GM23338 (cell line): ENCODE data around the gene PHLDB3. TPM values are rescaled to one million over a fixed set of nuclear protein-coding genes. Genes with fewer than 3 reads are reported as not detected.

Source experiments
- ATAC-seq: fragments of 200-7000 bp; cut with Tn5 transposase; 3 replicates; pipeline ENCODE4 v1.9.1; 2020
- DNase-seq: peaks from one replicate; pipeline ENCODE4 v3.0.0-alpha.2; 2015; ENCODE audit warnings: low spot score
- H2AFZ ChIP-seq: fragments of 200-600 bp; sonication (generic); 2 replicates; pipeline ENCODE4 v1.8.0; 2016; ENCODE audit warnings: antibody characterized with exemption, mild to moderate bottlenecking, moderate library complexity
- H3F3A ChIP-seq: fragments of 200-600 bp; sonication (generic); replicated peaks from 2 replicates; pipeline ENCODE4 v1.8.0; 2017; ENCODE audit warnings: antibody characterized with exemption, mixed run types, low read depth
- H3K27ac ChIP-seq: fragments of 200-600 bp; sonication (generic); 2 replicates; pipeline ENCODE4 v1.6.1; 2016; ENCODE audit warnings: low read depth
- H3K27me3 ChIP-seq: fragments of 200-600 bp; sonication (generic); 2 replicates; pipeline ENCODE4 v1.8.0; 2016; ENCODE audit warnings: mild to moderate bottlenecking, mixed run types, moderate library complexity; ENCODE audit not compliant: insufficient read depth
- H3K36me3 ChIP-seq: fragments of 200-600 bp; sonication (generic); 2 replicates; pipeline ENCODE4 v1.8.0; 2016; ENCODE audit warnings: mild to moderate bottlenecking; ENCODE audit not compliant: insufficient read depth
- H3K4me1 ChIP-seq: fragments of 200-600 bp; sonication (generic); 2 replicates; pipeline ENCODE4 v1.8.0; 2016; ENCODE audit warnings: mild to moderate bottlenecking, moderate library complexity; ENCODE audit not compliant: insufficient read depth
- H3K4me2 ChIP-seq: fragments of 200-600 bp; sonication (generic); 2 replicates; pipeline ENCODE4 v1.7.1; 2017; ENCODE audit warnings: mixed run types
- H3K4me3 ChIP-seq: fragments of 200-600 bp; sonication (generic); 2 replicates; pipeline ENCODE4 v1.6.1; 2016; ENCODE audit warnings: mixed run types
- H3K79me2 ChIP-seq: fragments of 200-600 bp; sonication (generic); replicated peaks from 2 replicates; pipeline ENCODE4 v1.8.0; 2017; ENCODE audit warnings: mild to moderate bottlenecking; ENCODE audit not compliant: insufficient read depth
- H3K9me2 ChIP-seq: fragments of 200-600 bp; sonication (generic); 2 replicates; pipeline ENCODE4 v1.8.0; 2017; ENCODE audit not compliant: insufficient read depth
- H4K20me1 ChIP-seq: fragments of 200-600 bp; sonication (generic); replicated peaks from 2 replicates; pipeline ENCODE4 v1.8.0; 2017; ENCODE audit warnings: mild to moderate bottlenecking; ENCODE audit not compliant: insufficient read depth
- H3K27ac Mint-ChIP-seq: 2 replicates; pipeline ENCODE4 v1.8.0; 2020; ENCODE audit warnings: inconsistent platforms, mild to moderate bottlenecking, moderate library complexity, mixed read lengths
- H3K27me3 Mint-ChIP-seq: 3 replicates; pipeline ENCODE4 v1.8.0; 2022; ENCODE audit warnings: low read depth, mild to moderate bottlenecking, moderate library complexity, mixed read lengths, inconsistent platforms; ENCODE audit not compliant: insufficient read depth, poor library complexity
- H3K36me3 Mint-ChIP-seq: 3 replicates; pipeline ENCODE4 v1.8.0; 2021; ENCODE audit warnings: low read depth, mild to moderate bottlenecking, inconsistent platforms, moderate library complexity, mixed read lengths
- H3K4me1 Mint-ChIP-seq: 3 replicates; pipeline ENCODE4 v1.8.0; 2020; ENCODE audit warnings: mild to moderate bottlenecking, inconsistent platforms, mixed read lengths
- H3K4me3 Mint-ChIP-seq: 3 replicates; pipeline ENCODE4 v1.8.0; 2021; ENCODE audit warnings: moderate library complexity, mild to moderate bottlenecking, inconsistent platforms, mixed read lengths
- H3K9me3 Mint-ChIP-seq: 3 replicates; pipeline ENCODE4 v1.8.0; 2020; ENCODE audit warnings: moderate library complexity, mild to moderate bottlenecking, inconsistent platforms, mixed read lengths
- CREB1 ChIP-seq: fragments of 250-450 bp; sonication (Bioruptor Pico); IDR thresholded peaks from 2 replicates; pipeline ENCODE4 v1.5.0; 2020; ENCODE audit warnings: low read depth, mild to moderate bottlenecking, moderate library complexity
- EZH2 ChIP-seq: fragments of 200-600 bp; sonication (generic); IDR thresholded peaks from one replicate; pipeline ENCODE4 v1.8.0; 2017; ENCODE audit warnings: antibody characterized with exemption, mild to moderate bottlenecking, low read depth; ENCODE audit not compliant: unreplicated experiment
- EZH2phosphoT487 ChIP-seq: fragments of 200-600 bp; sonication (generic); IDR thresholded peaks from one replicate; pipeline ENCODE4 v1.8.1; 2018; ENCODE audit warnings: antibody characterized with exemption; ENCODE audit not compliant: unreplicated experiment
- JUNB ChIP-seq: IDR thresholded peaks from one replicate; pipeline ENCODE4 v1.6.1; 2016; ENCODE audit warnings: antibody characterized with exemption; ENCODE audit not compliant: unreplicated experiment
- NANOG ChIP-seq: IDR thresholded peaks from 2 replicates; pipeline ENCODE4 v1.6.1; 2016; ENCODE audit warnings: antibody characterized with exemption, borderline replicate concordance
- POLR2AphosphoS5 ChIP-seq: IDR thresholded peaks from 2 replicates; pipeline ENCODE4 v1.6.1; 2016; ENCODE audit warnings: antibody characterized with exemption, low read depth
- STAT1 ChIP-seq: IDR thresholded peaks from one replicate; pipeline ENCODE4 v1.6.1; 2016; ENCODE audit warnings: antibody characterized with exemption; ENCODE audit not compliant: unreplicated experiment
- ZNF114 ChIP-seq: fragments of 250-450 bp; sonication (Bioruptor Pico); IDR thresholded peaks from 2 replicates; pipeline ENCODE4 v1.5.0; 2020; ENCODE audit warnings: mild to moderate bottlenecking, moderate library complexity
- ZNF331 ChIP-seq: fragments of 250-450 bp; sonication (Bioruptor Pico); IDR thresholded peaks from 2 replicates; pipeline ENCODE4 v1.5.0; 2020; ENCODE audit warnings: low read depth, mild to moderate bottlenecking, moderate library complexity
- polyA plus RNA-seq: library from polyadenylated mRNA; unstranded; fragments of >200 nt; fragmentation: Nextera tagmentation; extraction: Ambion mirVana; gene quantifications from 2 replicates; pipeline ENCODE4 v1.2.1, GENCODE V29; 2016
- total RNA-seq: library from RNA; depleted of rRNA; stranded (reverse); fragments of >200 nt; shearing (Covaris generic); gene quantifications from 2 replicates; pipeline ENCODE4 v1.2.3, GENCODE V29; 2014
- TF ChIP-seq, protein P1 (sequence below): IDR thresholded peaks from one replicate; pipeline ENCODE4 v1.6.1; 2018; ENCODE audit warnings: antibody characterized with exemption; ENCODE audit not compliant: unreplicated experiment
- TF ChIP-seq, protein P2 (sequence below): fragments of 250-450 bp; sonication (Bioruptor Pico); IDR thresholded peaks from 2 replicates; pipeline ENCODE4 v1.5.0; 2020; ENCODE audit warnings: mild to moderate bottlenecking, moderate library complexity
- TF ChIP-seq, protein P3 (sequence below), 2 experiments: fragments of 200-600 bp in 1 of 2; sonication (generic) in 1 of 2; conservative IDR thresholded peaks; 2 replicates each; pipeline versions ENCODE4 v1.5.1 to v1.6.1; 2016 to 2017; ENCODE audit warnings: antibody characterized with exemption in 2 of 2, low read depth in 2 of 2, mild to moderate bottlenecking in 2 of 2, moderate library complexity in 1 of 2
- TF ChIP-seq, protein P4 (sequence below): IDR thresholded peaks from 2 replicates; pipeline ENCODE4 v1.6.1; 2016; ENCODE audit warnings: antibody characterized with exemption

The PHLDB3 gene
- total and polyA plus RNA-seq, 2 experiments from 2014 or later = 6.3 to 15.4 TPM

DNA sequence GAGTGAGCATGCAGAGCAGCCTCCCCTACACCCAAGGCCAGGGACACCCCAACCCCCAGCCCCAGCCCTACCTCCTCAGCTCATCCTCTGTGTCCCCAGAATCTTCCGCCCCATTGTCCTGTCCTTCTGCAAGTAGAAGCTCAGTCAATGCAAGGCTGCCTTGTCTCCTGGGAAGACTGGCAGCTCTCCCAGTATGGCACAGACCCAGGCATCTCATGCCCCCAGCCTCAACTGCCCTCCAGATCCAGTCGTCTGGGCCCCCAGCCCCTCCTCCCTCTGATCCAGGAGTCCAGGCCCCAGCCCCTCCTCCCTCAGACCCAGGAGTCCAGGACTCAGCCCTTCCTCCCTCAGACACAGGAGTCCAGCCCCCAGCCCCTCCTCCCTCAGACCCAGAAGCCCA, 41.4 kb upstream of the PHLDB3 start:
- Histone ChIP-seq H3K27ac (no peak overlapping the region), H3K9me2 (no peaks in the 10 kb centered on the region), H3K79me2 (no peaks in the 10 kb centered on the region), H3K27me3 (no peaks in the 10 kb centered on the region), H2AFZ (no peak overlapping the region), H3F3A (no peaks in the 10 kb centered on the region), H3K4me1 (no peaks in the 10 kb centered on the region), H3K36me3 (no peaks in the 10 kb centered on the region; the same call in 1 of the 2 replicates), H3K4me2 (no peak overlapping the region), H3K4me3 (no peak overlapping the region), H4K20me1 (no peaks in the 10 kb centered on the region)
- ATAC-seq (no peak), DNase-seq (no peak)
- TF ChIP-seq EZH2phosphoT487 (no peak), CREB1 (CRISPR knock-in tag) (no peak), EZH2 (no peak), ZNF331 (CRISPR knock-in tag) (no peak), ZNF114 (CRISPR knock-in tag) (no peak), JUNB (no peak), POLR2AphosphoS5 (no peak), NANOG (no peak), STAT1 (no peak)
- TF ChIP-seq, protein P1, sequence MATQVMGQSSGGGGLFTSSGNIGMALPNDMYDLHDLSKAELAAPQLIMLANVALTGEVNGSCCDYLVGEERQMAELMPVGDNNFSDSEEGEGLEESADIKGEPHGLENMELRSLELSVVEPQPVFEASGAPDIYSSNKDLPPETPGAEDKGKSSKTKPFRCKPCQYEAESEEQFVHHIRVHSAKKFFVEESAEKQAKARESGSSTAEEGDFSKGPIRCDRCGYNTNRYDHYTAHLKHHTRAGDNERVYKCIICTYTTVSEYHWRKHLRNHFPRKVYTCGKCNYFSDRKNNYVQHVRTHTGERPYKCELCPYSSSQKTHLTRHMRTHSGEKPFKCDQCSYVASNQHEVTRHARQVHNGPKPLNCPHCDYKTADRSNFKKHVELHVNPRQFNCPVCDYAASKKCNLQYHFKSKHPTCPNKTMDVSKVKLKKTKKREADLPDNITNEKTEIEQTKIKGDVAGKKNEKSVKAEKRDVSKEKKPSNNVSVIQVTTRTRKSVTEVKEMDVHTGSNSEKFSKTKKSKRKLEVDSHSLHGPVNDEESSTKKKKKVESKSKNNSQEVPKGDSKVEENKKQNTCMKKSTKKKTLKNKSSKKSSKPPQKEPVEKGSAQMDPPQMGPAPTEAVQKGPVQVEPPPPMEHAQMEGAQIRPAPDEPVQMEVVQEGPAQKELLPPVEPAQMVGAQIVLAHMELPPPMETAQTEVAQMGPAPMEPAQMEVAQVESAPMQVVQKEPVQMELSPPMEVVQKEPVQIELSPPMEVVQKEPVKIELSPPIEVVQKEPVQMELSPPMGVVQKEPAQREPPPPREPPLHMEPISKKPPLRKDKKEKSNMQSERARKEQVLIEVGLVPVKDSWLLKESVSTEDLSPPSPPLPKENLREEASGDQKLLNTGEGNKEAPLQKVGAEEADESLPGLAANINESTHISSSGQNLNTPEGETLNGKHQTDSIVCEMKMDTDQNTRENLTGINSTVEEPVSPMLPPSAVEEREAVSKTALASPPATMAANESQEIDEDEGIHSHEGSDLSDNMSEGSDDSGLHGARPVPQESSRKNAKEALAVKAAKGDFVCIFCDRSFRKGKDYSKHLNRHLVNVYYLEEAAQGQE = no peak
- TF ChIP-seq, protein P2, sequence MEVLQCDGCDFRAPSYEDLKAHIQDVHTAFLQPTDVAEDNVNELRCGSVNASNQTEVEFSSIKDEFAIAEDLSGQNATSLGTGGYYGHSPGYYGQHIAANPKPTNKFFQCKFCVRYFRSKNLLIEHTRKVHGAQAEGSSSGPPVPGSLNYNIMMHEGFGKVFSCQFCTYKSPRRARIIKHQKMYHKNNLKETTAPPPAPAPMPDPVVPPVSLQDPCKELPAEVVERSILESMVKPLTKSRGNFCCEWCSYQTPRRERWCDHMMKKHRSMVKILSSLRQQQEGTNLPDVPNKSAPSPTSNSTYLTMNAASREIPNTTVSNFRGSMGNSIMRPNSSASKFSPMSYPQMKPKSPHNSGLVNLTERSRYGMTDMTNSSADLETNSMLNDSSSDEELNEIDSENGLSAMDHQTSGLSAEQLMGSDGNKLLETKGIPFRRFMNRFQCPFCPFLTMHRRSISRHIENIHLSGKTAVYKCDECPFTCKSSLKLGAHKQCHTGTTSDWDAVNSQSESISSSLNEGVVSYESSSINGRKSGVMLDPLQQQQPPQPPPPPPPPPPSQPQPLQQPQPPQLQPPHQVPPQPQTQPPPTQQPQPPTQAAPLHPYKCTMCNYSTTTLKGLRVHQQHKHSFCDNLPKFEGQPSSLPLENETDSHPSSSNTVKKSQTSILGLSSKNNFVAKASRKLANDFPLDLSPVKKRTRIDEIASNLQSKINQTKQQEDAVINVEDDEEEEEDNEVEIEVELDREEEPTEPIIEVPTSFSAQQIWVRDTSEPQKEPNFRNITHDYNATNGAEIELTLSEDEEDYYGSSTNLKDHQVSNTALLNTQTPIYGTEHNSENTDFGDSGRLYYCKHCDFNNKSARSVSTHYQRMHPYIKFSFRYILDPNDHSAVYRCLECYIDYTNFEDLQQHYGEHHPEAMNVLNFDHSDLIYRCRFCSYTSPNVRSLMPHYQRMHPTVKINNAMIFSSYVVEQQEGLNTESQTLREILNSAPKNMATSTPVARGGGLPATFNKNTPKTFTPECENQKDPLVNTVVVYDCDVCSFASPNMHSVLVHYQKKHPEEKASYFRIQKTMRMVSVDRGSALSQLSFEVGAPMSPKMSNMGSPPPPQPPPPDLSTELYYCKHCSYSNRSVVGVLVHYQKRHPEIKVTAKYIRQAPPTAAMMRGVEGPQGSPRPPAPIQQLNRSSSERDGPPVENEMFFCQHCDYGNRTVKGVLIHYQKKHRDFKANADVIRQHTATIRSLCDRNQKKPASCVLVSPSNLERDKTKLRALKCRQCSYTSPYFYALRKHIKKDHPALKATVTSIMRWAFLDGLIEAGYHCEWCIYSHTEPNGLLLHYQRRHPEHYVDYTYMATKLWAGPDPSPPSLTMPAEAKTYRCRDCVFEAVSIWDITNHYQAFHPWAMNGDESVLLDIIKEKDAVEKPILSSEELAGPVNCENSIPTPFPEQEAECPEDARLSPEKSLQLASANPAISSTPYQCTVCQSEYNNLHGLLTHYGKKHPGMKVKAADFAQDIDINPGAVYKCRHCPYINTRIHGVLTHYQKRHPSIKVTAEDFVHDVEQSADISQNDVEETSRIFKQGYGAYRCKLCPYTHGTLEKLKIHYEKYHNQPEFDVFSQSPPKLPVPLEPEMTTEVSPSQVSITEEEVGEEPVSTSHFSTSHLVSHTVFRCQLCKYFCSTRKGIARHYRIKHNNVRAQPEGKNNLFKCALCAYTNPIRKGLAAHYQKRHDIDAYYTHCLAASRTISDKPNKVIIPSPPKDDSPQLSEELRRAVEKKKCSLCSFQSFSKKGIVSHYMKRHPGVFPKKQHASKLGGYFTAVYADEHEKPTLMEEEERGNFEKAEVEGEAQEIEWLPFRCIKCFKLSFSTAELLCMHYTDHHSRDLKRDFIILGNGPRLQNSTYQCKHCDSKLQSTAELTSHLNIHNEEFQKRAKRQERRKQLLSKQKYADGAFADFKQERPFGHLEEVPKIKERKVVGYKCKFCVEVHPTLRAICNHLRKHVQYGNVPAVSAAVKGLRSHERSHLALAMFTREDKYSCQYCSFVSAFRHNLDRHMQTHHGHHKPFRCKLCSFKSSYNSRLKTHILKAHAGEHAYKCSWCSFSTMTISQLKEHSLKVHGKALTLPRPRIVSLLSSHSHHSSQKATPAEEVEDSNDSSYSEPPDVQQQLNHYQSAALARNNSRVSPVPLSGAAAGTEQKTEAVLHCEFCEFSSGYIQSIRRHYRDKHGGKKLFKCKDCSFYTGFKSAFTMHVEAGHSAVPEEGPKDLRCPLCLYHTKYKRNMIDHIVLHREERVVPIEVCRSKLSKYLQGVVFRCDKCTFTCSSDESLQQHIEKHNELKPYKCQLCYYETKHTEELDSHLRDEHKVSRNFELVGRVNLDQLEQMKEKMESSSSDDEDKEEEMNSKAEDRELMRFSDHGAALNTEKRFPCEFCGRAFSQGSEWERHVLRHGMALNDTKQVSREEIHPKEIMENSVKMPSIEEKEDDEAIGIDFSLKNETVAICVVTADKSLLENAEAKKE = no peak
- TF ChIP-seq, protein P3, sequence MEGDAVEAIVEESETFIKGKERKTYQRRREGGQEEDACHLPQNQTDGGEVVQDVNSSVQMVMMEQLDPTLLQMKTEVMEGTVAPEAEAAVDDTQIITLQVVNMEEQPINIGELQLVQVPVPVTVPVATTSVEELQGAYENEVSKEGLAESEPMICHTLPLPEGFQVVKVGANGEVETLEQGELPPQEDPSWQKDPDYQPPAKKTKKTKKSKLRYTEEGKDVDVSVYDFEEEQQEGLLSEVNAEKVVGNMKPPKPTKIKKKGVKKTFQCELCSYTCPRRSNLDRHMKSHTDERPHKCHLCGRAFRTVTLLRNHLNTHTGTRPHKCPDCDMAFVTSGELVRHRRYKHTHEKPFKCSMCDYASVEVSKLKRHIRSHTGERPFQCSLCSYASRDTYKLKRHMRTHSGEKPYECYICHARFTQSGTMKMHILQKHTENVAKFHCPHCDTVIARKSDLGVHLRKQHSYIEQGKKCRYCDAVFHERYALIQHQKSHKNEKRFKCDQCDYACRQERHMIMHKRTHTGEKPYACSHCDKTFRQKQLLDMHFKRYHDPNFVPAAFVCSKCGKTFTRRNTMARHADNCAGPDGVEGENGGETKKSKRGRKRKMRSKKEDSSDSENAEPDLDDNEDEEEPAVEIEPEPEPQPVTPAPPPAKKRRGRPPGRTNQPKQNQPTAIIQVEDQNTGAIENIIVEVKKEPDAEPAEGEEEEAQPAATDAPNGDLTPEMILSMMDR (conservative IDR thresholded peaks at IDR 0.05; ENCODE audit: low read depth in 2 of 2) = no peak
- TF ChIP-seq, protein P4, sequence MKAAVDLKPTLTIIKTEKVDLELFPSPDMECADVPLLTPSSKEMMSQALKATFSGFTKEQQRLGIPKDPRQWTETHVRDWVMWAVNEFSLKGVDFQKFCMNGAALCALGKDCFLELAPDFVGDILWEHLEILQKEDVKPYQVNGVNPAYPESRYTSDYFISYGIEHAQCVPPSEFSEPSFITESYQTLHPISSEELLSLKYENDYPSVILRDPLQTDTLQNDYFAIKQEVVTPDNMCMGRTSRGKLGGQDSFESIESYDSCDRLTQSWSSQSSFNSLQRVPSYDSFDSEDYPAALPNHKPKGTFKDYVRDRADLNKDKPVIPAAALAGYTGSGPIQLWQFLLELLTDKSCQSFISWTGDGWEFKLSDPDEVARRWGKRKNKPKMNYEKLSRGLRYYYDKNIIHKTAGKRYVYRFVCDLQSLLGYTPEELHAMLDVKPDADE = no peak
- no peaks in the 10 kb centered on the region for H3K4me1 Mint-ChIP-seq
- H3K36me3 Mint-ChIP-seq = peaks cover 68% of the 10 kb centered on the region
- no peaks in the 10 kb centered on the region; the same call in 2 of the 3 replicates for H3K9me3 Mint-ChIP-seq
- H3K27me3 Mint-ChIP-seq = peaks cover 6% of the 10 kb centered on the region
- H3K27ac Mint-ChIP-seq = no peak overlapping the region; the same call in 1 of the 2 replicates
- H3K4me3 Mint-ChIP-seq = no peak overlapping the region
